Activated CD8-positive, alpha-beta memory T cell treated with anti-CD3 and anti-CD28 coated beads, Interleukin-2, amount 10 ng/mL, durations not matched to agents 7 days and 5 days (primary cell): ENCODE results near the gene ALLC. TPM values are rescaled to one million over a fixed set of nuclear protein-coding genes. Genes with fewer than 3 reads are reported as not detected.
"Not testable (repeated sequence)": the region's sequence is repeated elsewhere in the genome, so short reads cannot be mapped to it uniquely, and the experiment has no call there.

Experiments used
- ATAC-seq: fragments of 150-1000 bp; cut with Tn5 transposase; one replicate; pipeline ENCODE4 v1.10.0; 2021; ENCODE audit warnings: moderate library complexity
- CTCF ChIA-PET: fragments of 350-600 bp; sonication (Branson Sonifier 250); formaldehyde crosslinking; loops from one replicate; lab custom pipeline; 2021; ENCODE audit warnings: antibody characterized with exemption; lab: Charles Lee
- DNase-seq: peaks from one replicate; pipeline ENCODE4 v3.0.0-alpha.2; 2020
- H3K27ac Mint-ChIP-seq: one replicate; pipeline ENCODE4 v1.8.0; 2021; ENCODE audit warnings: mild to moderate bottlenecking, mixed read lengths
- H3K27me3 Mint-ChIP-seq: one replicate; pipeline ENCODE4 v1.8.0; 2021; ENCODE audit warnings: mixed read lengths
- H3K36me3 Mint-ChIP-seq: one replicate; pipeline ENCODE4 v1.8.0; 2021; ENCODE audit warnings: mild to moderate bottlenecking, mixed read lengths
- H3K4me1 Mint-ChIP-seq: one replicate; pipeline ENCODE4 v1.8.0; 2021; ENCODE audit warnings: mixed read lengths
- H3K4me3 Mint-ChIP-seq: one replicate; pipeline ENCODE4 v1.8.0; 2021; ENCODE audit warnings: mild to moderate bottlenecking, moderate library complexity, mixed read lengths
- H3K9me3 Mint-ChIP-seq: one replicate; pipeline ENCODE4 v1.8.0; 2022; ENCODE audit warnings: low read depth, mixed read lengths
- total RNA-seq, 2 experiments: library from RNA; stranded (reverse); gene quantifications; one replicate each; pipeline ENCODE4 v1.2.3, GENCODE V29; 2021

Gene ALLC
- total RNA-seq, 2 experiments from 2014 or later, result not detected

DNA sequence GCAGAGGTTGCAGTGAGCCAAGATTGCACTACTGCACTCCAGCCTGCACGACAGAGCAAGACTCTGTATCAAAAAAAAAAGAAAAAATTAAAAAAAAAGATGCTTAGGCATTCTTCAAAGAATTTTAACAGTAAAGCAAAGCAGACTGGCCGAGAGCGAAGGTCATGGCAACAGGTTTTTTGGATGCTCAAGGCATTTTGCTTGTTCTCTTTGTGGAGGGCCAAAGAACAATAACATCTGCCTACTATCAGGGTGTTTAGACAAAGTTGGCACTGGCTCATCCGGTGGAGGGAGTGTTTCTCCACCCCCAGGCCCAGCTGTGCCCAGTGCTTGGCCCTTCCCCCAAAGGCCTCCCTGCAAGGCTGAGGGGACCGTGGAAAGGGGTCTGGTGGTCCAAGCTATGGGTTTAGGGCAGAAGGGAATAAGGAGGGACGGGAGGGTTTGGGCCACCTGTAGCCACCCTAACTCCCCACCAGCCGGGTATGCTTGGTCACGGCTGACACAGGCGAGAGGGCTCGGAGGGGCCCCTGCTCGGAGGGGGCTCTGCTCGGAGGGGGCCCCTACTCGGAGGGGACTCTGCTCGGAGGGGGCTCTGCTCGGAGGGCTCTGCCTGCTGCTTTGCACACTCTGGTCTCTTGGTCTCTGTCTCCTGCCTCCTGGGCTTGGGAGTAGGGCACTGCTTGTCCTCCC lies 26.7 kb upstream of the ALLC start:
- CTCF ChIA-PET, result no interaction called here
- no peaks in the 10 kb centered on the region for H3K9me3 Mint-ChIP-seq
- H3K4me3 Mint-ChIP-seq, result no peak overlapping the region
- no peak for ATAC-seq
- peak; percentile 28 for DNase-seq
- H3K36me3 Mint-ChIP-seq, result no peaks in the 10 kb centered on the region
- no peaks in the 10 kb centered on the region for H3K27me3 Mint-ChIP-seq
- no peaks in the 10 kb centered on the region for H3K4me1 Mint-ChIP-seq
- no peak overlapping the region for H3K27ac Mint-ChIP-seq

- peak; percentile 33 for DNase-seq
- H3K4me1 Mint-ChIP-seq, result no peaks in the 10 kb centered on the region
Observed at GRCh38 chr2:3631851-3632659, 25.9 kb upstream of the ALLC start.

DNA sequence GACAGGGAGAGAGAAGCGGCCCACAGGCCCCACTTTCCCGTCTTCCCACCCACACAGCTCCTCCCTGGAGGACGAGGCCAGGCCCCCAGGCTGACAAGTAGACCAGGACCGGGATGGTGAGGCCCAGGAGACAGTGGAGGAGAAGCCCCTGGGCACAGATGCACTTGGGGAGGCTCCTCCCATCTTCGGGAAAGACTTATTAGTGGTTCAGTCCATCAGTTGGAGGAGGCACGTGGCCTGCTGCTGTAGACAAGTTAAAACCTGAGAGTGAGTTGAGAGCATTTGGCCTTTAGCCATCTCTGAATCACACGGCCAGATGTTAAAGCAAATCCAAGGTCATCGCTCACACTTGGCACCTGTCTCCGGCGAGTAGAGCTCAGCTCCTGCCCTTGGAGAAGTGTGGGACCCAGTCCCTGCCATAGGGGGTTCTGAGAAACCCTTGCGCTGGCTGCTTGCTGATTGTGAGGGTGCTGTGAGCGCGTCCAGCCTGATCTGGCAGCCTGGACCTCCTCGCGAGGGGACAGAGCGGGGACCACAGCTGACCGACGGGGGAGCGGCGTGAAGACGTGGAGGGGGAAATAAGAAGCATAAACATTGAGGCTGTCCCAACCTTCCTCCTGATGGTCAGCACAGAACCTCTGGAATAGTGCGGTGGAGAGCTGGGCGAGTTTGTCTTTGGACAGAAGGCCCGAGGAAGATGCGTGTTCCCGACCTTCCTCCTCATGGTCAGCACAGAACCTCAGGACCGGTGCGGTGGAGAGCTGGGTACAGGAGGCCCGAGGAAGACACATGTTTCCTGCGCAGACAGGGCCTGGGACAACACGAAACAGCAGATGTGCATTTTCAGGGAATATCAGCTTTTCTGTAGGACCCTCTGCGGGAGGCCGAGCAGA lies 24.7 kb upstream of the ALLC start:
- CTCF ChIA-PET, result no interaction called here
- ATAC-seq, result no peak
- H3K27ac Mint-ChIP-seq, result no peak overlapping the region
- H3K27me3 Mint-ChIP-seq, result no peaks in the 10 kb centered on the region
- no peak overlapping the region for H3K4me3 Mint-ChIP-seq
- peak; percentile 38 for DNase-seq
- no peaks in the 10 kb centered on the region for H3K4me1 Mint-ChIP-seq
- no peaks in the 10 kb centered on the region for H3K9me3 Mint-ChIP-seq
- H3K36me3 Mint-ChIP-seq, result no peaks in the 10 kb centered on the region

More at GRCh38 chr2:3631851-3632659, 25.9 kb upstream of the ALLC start:
- no peaks in the 10 kb centered on the region for H3K9me3 Mint-ChIP-seq
- no peaks in the 10 kb centered on the region for H3K36me3 Mint-ChIP-seq
- CTCF ChIA-PET, result no interaction called here
- ATAC-seq, result no peak
- H3K4me3 Mint-ChIP-seq, result no peak overlapping the region
- H3K27ac Mint-ChIP-seq, result no peak overlapping the region
- H3K27me3 Mint-ChIP-seq, result no peaks in the 10 kb centered on the region

GRCh38 chr2:3633982-3634595 lies 23.9 kb upstream of the ALLC start:
- H3K27me3 Mint-ChIP-seq, result no peaks in the 10 kb centered on the region
- H3K9me3 Mint-ChIP-seq, result no peaks in the 10 kb centered on the region
- CTCF ChIA-PET, result no interaction called here
- no peaks in the 10 kb centered on the region for H3K36me3 Mint-ChIP-seq
- H3K4me3 Mint-ChIP-seq, result no peak overlapping the region
- no peak overlapping the region for H3K27ac Mint-ChIP-seq
- ATAC-seq (no peak), DNase-seq (peak; percentile 38)
- no peaks in the 10 kb centered on the region for H3K4me1 Mint-ChIP-seq

DNA sequence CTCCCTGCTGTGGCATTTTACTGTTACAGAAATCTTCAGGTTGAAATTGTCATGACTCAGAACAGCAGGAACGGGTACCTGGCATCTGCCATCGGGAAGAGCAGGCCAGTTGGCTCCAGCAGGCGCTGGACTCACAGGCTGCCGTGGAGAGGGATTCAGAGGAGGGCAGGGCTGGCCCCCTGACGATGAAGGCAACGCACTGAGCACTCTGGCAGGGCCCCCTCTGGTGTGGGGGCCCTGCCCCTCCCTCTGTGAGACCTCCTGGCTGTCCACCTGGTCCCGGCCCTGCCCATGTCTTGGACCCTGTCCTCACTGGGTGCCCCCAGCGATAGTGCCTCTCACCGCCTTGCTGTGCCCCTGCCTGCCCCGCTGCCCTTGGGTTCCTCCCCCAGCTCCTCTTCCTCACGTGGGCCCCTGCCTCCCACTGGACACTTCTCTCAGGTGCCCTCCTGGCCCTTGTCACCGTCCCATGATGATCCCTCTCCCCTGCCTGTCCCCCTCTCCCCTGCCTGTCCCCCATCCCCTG lies 23.3 kb upstream of the ALLC start:
- H3K27me3 Mint-ChIP-seq, result no peaks in the 10 kb centered on the region
- no peaks in the 10 kb centered on the region for H3K4me1 Mint-ChIP-seq
- no peaks in the 10 kb centered on the region for H3K9me3 Mint-ChIP-seq
- no peak overlapping the region for H3K4me3 Mint-ChIP-seq
- CTCF ChIA-PET, result no interaction called here
- DNase-seq (peak; percentile 34), ATAC-seq (no peak)
- no peak overlapping the region for H3K27ac Mint-ChIP-seq
- no peaks in the 10 kb centered on the region for H3K36me3 Mint-ChIP-seq

DNA sequence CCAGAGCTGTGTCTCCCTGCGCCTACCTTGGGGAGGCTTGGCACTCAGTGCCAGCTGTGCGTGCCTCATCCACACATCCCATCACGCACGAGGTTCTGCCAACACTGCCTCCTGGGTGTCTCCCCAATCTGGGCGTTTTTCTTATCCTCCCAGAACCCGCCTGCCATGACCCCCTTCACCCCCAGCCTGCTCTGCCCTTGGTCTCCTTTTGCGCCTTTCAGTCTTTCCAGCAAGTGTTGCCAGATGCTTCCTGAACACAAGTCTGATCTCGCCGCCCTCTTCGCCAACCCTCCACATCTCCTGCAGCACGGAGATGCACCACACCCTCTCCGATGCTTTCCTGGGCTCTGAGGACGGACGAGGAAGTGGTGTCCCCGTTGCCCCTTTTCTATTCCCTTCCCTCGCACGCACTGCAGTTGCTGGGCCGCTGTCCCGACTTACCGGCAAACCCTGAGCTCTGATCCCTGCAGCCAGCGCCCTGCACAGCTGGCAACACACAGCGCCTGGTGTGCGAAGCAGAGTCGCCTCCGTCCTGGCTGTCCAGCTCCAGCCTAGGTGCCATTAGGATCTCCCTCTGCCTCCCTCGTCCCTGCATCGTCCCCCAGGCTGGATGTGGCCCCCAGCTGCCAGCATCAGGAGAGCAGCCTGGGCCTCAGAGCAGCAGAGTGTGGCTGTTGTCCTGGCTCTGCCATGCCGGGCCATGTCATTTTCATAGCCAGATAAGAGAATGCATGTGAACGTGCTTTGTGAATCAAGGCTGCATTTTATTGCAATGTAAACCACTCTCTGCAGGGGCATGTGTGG lies 22.6 kb upstream of the ALLC start:
- H3K4me1 Mint-ChIP-seq, result no peaks in the 10 kb centered on the region
- CTCF ChIA-PET, result no interaction called here
- H3K4me3 Mint-ChIP-seq, result no peak overlapping the region
- H3K27me3 Mint-ChIP-seq, result no peaks in the 10 kb centered on the region
- no peaks in the 10 kb centered on the region for H3K36me3 Mint-ChIP-seq
- H3K27ac Mint-ChIP-seq, result no peak overlapping the region
- DNase-seq (peak; percentile 36), ATAC-seq (no peak)
- no peaks in the 10 kb centered on the region for H3K9me3 Mint-ChIP-seq

GRCh38 chr2:3635975-3636327 lies 22.0 kb upstream of the ALLC start:
- not testable (repeated sequence) for H3K4me1 Mint-ChIP-seq

GRCh38 chr2:3636586-3637310 lies 21.3 kb upstream of the ALLC start:
- CTCF ChIA-PET, result no interaction called here

More at GRCh38 chr2:3635975-3636327, 22.0 kb upstream of the ALLC start:
- H3K27me3 Mint-ChIP-seq, ATAC-seq, H3K9me3 Mint-ChIP-seq, H3K27ac Mint-ChIP-seq, H3K36me3 Mint-ChIP-seq, CTCF ChIA-PET, H3K4me3 Mint-ChIP-seq: not testable (repeated sequence)
- peak; percentile 11 for DNase-seq

GRCh38 chr2:3637311-3637675 lies 20.7 kb upstream of the ALLC start:
- ATAC-seq, result no peak
- Mint-ChIP-seq H3K4me3 (no peak overlapping the region), H3K27me3 (no peaks in the 10 kb centered on the region), H3K9me3 (no peaks in the 10 kb centered on the region), H3K36me3 (no peaks in the 10 kb centered on the region), H3K4me1 (no peaks in the 10 kb centered on the region), H3K27ac (no peak overlapping the region)
- CTCF ChIA-PET, result no interaction called here
- peak; percentile 36 for DNase-seq

More at GRCh38 chr2:3636586-3637310, 21.3 kb upstream of the ALLC start:
- H3K4me1 Mint-ChIP-seq, result no peaks in the 10 kb centered on the region
- ATAC-seq (no peak), DNase-seq (peak; percentile 30)
- H3K27me3 Mint-ChIP-seq, result no peaks in the 10 kb centered on the region
- no peaks in the 10 kb centered on the region for H3K36me3 Mint-ChIP-seq
- H3K9me3 Mint-ChIP-seq, result no peaks in the 10 kb centered on the region
- no peak overlapping the region for H3K4me3 Mint-ChIP-seq
- no peak overlapping the region for H3K27ac Mint-ChIP-seq

GRCh38 chr2:3637692-3638455 lies 20.1 kb upstream of the ALLC start:
- DNase-seq (peak; percentile 33), ATAC-seq (no peak)
- no peaks in the 10 kb centered on the region for H3K27me3 Mint-ChIP-seq
- CTCF ChIA-PET, result no interaction called here
- no peaks in the 10 kb centered on the region for H3K36me3 Mint-ChIP-seq
- H3K27ac Mint-ChIP-seq, result no peak overlapping the region
- H3K4me3 Mint-ChIP-seq, result no peak overlapping the region
- no peaks in the 10 kb centered on the region for H3K4me1 Mint-ChIP-seq
- H3K9me3 Mint-ChIP-seq, result no peaks in the 10 kb centered on the region

GRCh38 chr2:3638456-3638810 lies 19.6 kb upstream of the ALLC start:
- DNase-seq (no peak), ATAC-seq (no peak)
- no peak overlapping the region for H3K4me3 Mint-ChIP-seq
- CTCF ChIA-PET, result no interaction called here
- H3K36me3 Mint-ChIP-seq, result no peaks in the 10 kb centered on the region
- no peaks in the 10 kb centered on the region for H3K9me3 Mint-ChIP-seq
- H3K4me1 Mint-ChIP-seq, result no peaks in the 10 kb centered on the region
- H3K27ac Mint-ChIP-seq, result no peak overlapping the region
- H3K27me3 Mint-ChIP-seq, result no peaks in the 10 kb centered on the region
